PC-3 (cell line): Measurements from ENCODE around the gene LCLAT1. TPM values are rescaled to one million over a fixed set of nuclear protein-coding genes. Genes with fewer than 3 reads are reported as not detected.
A peak's percentile ranks its signal among the peaks of the same experiment; 100 is the strongest.

Source experiments
- ATAC-seq: fragments of 200-7000 bp; cut with Tn5 transposase; 2 replicates; pipeline ENCODE4 v1.9.1; 2020; ENCODE audit warnings: mild to moderate bottlenecking, moderate library complexity
- BruUV-seq: library from RNA; stranded (reverse); fragments of 400-500 nt; replicated peaks from 2 replicates; lab custom pipeline; 2021; lab: Mats Ljungman, UMichigan
- CTCF ChIA-PET: fragments of 300-600 bp; sonication (Branson Sonifier 250); formaldehyde crosslinking; loops from one replicate; lab custom pipeline; 2022; ENCODE audit warnings: antibody characterized with exemption; lab: Charles Lee
- POLR2A ChIA-PET: fragments of 300-600 bp; sonication (Branson Sonifier 250); formaldehyde crosslinking; loops from one replicate; lab custom pipeline; 2022; ENCODE audit warnings: antibody characterized with exemption; ENCODE audit not compliant: unreplicated experiment; lab: Charles Lee
- DNase-seq: peaks from one replicate; pipeline ENCODE4 v3.0.0-alpha.2; 2015
- H2AFZ ChIP-seq: fragments of 300-600 bp; sonication (generic); 2 replicates; pipeline ENCODE4 v1.6.0; 2016; ENCODE audit warnings: antibody characterized with exemption, low read length
- H3F3A ChIP-seq: fragments of 300-600 bp; sonication (generic); one replicate; pipeline ENCODE4 v1.6.0; 2017; ENCODE audit warnings: antibody characterized with exemption, low read length, control low read depth, mild to moderate bottlenecking; ENCODE audit not compliant: unreplicated experiment
- H3K27ac ChIP-seq: fragments of 300-600 bp; sonication (generic); 2 replicates; pipeline ENCODE4 v1.5.1; 2016; ENCODE audit warnings: mild to moderate bottlenecking, low read length
- H3K27me3 ChIP-seq: fragments of 300-600 bp; sonication (generic); 2 replicates; pipeline ENCODE4 v1.6.1; 2016; ENCODE audit warnings: low read length, mixed read lengths
- H3K36me3 ChIP-seq: fragments of 300-600 bp; sonication (generic); 2 replicates; pipeline ENCODE4 v1.6.1; 2016; ENCODE audit warnings: low read depth, mixed run types, low read length, mixed read lengths
- H3K4me1 ChIP-seq: fragments of 300-600 bp; sonication (generic); 2 replicates; pipeline ENCODE4 v1.5.1; 2016; ENCODE audit warnings: low read length; ENCODE audit not compliant: insufficient read depth
- H3K4me2 ChIP-seq: fragments of 300-600 bp; sonication (generic); 2 replicates; pipeline ENCODE4 v1.6.0; 2016; ENCODE audit warnings: low read length
- H3K4me3 ChIP-seq: fragments of 300-600 bp; sonication (generic); 2 replicates; pipeline ENCODE4 v1.5.1; 2016; ENCODE audit warnings: mild to moderate bottlenecking, low read length, mixed read lengths
- H3K79me2 ChIP-seq: fragments of 300-600 bp; sonication (generic); 2 replicates; pipeline ENCODE4 v1.6.1; 2017; ENCODE audit warnings: low read length, mixed read lengths
- H3K9ac ChIP-seq: fragments of 300-600 bp; sonication (generic); 2 replicates; pipeline ENCODE4 v1.6.0; 2016; ENCODE audit warnings: mild to moderate bottlenecking, low read length
- H3K9me2 ChIP-seq: fragments of 300-600 bp; sonication (generic); replicated peaks from 2 replicates; pipeline ENCODE4 v1.6.1; 2016; ENCODE audit warnings: mixed run types, low read length, mixed read lengths
- H3K9me3 ChIP-seq: fragments of 300-600 bp; sonication (generic); 2 replicates; pipeline ENCODE4 v1.6.1; 2016; ENCODE audit warnings: low read length, mixed read lengths
- H4K20me1 ChIP-seq: fragments of 300-600 bp; sonication (generic); 2 replicates; pipeline ENCODE4 v1.6.1; 2016; ENCODE audit warnings: low read length, mixed read lengths
- CTCF ChIP-seq: fragments of 300-600 bp; sonication (generic); conservative IDR thresholded peaks from 2 replicates; pipeline ENCODE4 v1.5.1; 2017; ENCODE audit warnings: antibody characterized with exemption, low read depth, mild to moderate bottlenecking, low read length
- EZH2 ChIP-seq: fragments of 300-600 bp; sonication (generic); IDR thresholded peaks from one replicate; pipeline ENCODE4 v1.6.1; 2017; ENCODE audit warnings: antibody characterized with exemption, mild to moderate bottlenecking, low read length; ENCODE audit not compliant: unreplicated experiment
- EZH2phosphoT487 ChIP-seq: fragments of 300-600 bp; sonication (generic); IDR thresholded peaks from 2 replicates; pipeline ENCODE4 v1.6.1; 2018; ENCODE audit warnings: mild to moderate bottlenecking, antibody characterized with exemption, low read length, borderline replicate concordance
- intact Hi-C: fragments of 100-400 bp; cut with micrococcal nuclease; formaldehyde crosslinking; loops from 2 replicates; pipeline ENCODE4 v1.9.0; 2023
- total RNA-seq: library from RNA; depleted of rRNA; stranded (reverse); fragments of >200 nt; gene quantifications from 2 replicates; pipeline ENCODE4 v1.2.3, GENCODE V29; 2014

The LCLAT1 gene
- total RNA-seq, 1 experiment from 2014 or later, result 22.0 TPM

DNA sequence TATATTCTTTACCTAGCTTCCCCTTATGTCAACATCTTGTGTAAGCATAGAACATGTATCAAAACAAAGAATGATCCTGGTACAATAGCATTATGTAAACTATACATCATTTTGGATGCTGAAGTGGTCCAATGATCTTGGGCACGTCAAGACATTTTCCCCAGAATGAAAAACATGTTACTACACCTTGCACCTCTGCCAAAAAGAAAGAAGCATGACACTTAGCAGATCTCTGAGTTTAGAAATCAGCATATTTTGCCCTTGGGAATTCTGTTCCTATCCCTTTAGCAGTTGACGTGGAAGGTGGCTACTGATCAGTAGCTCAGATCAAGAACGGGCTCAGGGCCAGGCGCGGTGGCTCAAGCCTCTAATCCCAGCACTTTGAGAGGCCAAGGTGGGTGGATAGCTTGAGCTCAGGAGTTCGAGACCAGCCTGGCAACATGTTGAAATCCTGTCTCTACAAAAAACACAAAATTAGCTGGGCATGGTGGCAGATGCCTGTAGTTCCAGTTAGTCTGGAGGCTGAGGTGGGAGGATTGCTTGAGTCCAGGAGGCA lies 1.7 kb upstream of the LCLAT1 start:
- no peaks in the 10 kb centered on the region for H3F3A ChIP-seq
- ChIA-PET CTCF (no interaction called here), POLR2A (no interaction called here)
- peaks cover 21% of the 10 kb centered on the region for H3K4me1 ChIP-seq
- intact Hi-C loops, result no loop called here
- H3K4me3 ChIP-seq, result no peak overlapping the region
- DNase-seq (no peak), ATAC-seq (no peak)
- no peaks in the 10 kb centered on the region for H3K9me2 ChIP-seq
- no TSS peak for BruUV-seq
- H3K9ac ChIP-seq, result no peak overlapping the region
- no peak overlapping the region for H2AFZ ChIP-seq
- H3K9me3 ChIP-seq, result no peaks in the 10 kb centered on the region
- no peaks in the 10 kb centered on the region for H3K36me3 ChIP-seq
- peaks cover 33% of the 10 kb centered on the region for H3K79me2 ChIP-seq
- H3K27ac ChIP-seq, result no peak overlapping the region
- TF ChIP-seq CTCF (no peak), EZH2phosphoT487 (no peak), EZH2 (no peak)
- no peaks in the 10 kb centered on the region for H4K20me1 ChIP-seq
- H3K27me3 ChIP-seq, result no peaks in the 10 kb centered on the region
- no peak overlapping the region for H3K4me2 ChIP-seq

DNA sequence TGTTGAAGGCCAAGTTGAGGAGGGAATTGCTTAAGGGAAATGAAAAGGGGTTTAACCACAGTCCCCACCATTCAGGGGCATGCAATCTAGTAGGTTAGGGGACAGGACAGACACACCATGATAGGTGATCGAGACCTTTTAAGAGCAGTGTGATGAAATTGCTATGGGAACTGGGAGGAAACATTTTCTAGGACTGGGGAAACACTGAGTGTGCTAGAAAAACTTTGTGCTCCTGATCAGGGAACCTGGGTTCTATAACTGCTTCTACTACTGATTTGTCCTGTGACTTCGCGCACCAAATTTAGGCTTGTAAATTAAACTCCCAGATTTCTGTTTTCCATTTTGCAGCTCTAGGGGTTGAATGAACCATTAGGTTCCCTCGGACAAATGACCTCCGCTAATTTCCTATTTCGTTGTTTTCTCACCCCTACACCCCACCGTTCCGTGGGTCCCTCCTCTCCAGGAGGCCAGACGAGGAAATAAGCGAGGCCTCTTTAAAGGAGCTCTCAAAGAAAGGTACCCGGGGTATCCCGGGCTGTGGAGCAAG lies 371 bp upstream of the LCLAT1 start:
- TF ChIP-seq EZH2, result no peak
- TF ChIP-seq CTCF, result no peak
- no peak for TF ChIP-seq EZH2phosphoT487
- Histone ChIP-seq H3K27ac (peak overlapping the region; percentile 10; the same call in 1 of the 2 replicates), H2AFZ (peak overlapping the region; percentile 96), H3F3A (no peaks in the 10 kb centered on the region), H3K27me3 (no peaks in the 10 kb centered on the region), H3K36me3 (no peaks in the 10 kb centered on the region), H3K4me2 (peak overlapping the region; percentile 93), H3K4me3 (peak overlapping the region; percentile 72), H4K20me1 (0 out of 2 replicates have a peak, but pooled peaks cover 4% of the 10 kb centered on the region), H3K9me2 (no peaks in the 10 kb centered on the region), H3K9ac (peak overlapping the region; percentile 82), H3K4me1 (peaks cover 27% of the 10 kb centered on the region), H3K79me2 (peaks cover 44% of the 10 kb centered on the region), H3K9me3 (no peaks in the 10 kb centered on the region)
- DNase-seq (peak; percentile 19), ATAC-seq (peak; percentile 29)
- TSS peak; percentile 82 for BruUV-seq
- CTCF ChIA-PET, result interaction anchor here (0.6 kb wide), 1 partner anchor 25 kb away, joined by 3 read pairs; no protein-coding TSS in a partner anchor
- POLR2A ChIA-PET, result interaction anchor here (0.6 kb wide), 1 partner anchor 220 kb away, joined by 4 read pairs; no protein-coding TSS in a partner anchor
- intact Hi-C loops, result loop anchor here (1.0 kb wide), 1 partner anchor 261 kb away; no protein-coding TSS in a partner anchor

- no TSS peak for BruUV-seq
- peak overlapping the region; percentile 72 for H3K4me3 ChIP-seq
- intact Hi-C loops, result no loop called here
Measured at GRCh38 chr2:30448308-30448707, 1.3 kb downstream of the LCLAT1 start.

More at GRCh38 chr2:30448308-30448707, 1.3 kb downstream of the LCLAT1 start:
- DNase-seq (no peak), ATAC-seq (no peak)
- POLR2A ChIA-PET, result no interaction called here
- Histone ChIP-seq H3K9me3 (no peaks in the 10 kb centered on the region), H3K79me2 (peaks cover 60% of the 10 kb centered on the region), H3K4me1 (peaks cover 27% of the 10 kb centered on the region), H4K20me1 (0 out of 2 replicates have a peak, but pooled peaks cover 11% of the 10 kb centered on the region), H3K9me2 (no peaks in the 10 kb centered on the region), H3K4me2 (peak overlapping the region; percentile 93), H3F3A (no peaks in the 10 kb centered on the region), H3K36me3 (no peaks in the 10 kb centered on the region), H3K27ac (no peak overlapping the region), H2AFZ (peak overlapping the region; percentile 96; the same call in 1 of the 2 replicates), H3K27me3 (no peaks in the 10 kb centered on the region), H3K9ac (peak overlapping the region; percentile 82)
- CTCF ChIA-PET, result no interaction called here
- TF ChIP-seq EZH2 (no peak), EZH2phosphoT487 (no peak), CTCF (no peak)
